ENCODE data around the gene PDCD1LG2.

PDCD1LG2 gene

GRCh38 chr9:5478206-5478605, 32.1 kb upstream of the PDCD1LG2 start:
- H3K27ac ChIP-seq (ENCODE audit: low read depth, low read length), result no peak overlapping the region
- H3K9me2 ChIP-seq (replicated peaks; ENCODE audit: control insufficient read depth, low read length), result no peaks in the 10 kb centered on the region
- no peaks in the 10 kb centered on the region for H3K36me3 ChIP-seq (ENCODE audit: control insufficient read depth, low read length)
- TF ChIP-seq CTCF (IDR thresholded peaks at IDR 0.05; ENCODE audit: low read depth, low read length, poor library complexity, severe bottlenecking) (no peak), EZH2phosphoT487 (IDR thresholded peaks at IDR 0.05; ENCODE audit: borderline replicate concordance, low read length) (no peak)
- no peaks in the 10 kb centered on the region for H3F3A ChIP-seq (ENCODE audit: control insufficient read depth, insufficient read depth)
- peaks cover 7% of the 10 kb centered on the region for H3K4me1 ChIP-seq (ENCODE audit: control insufficient read depth, low read length)
- H3K79me2 ChIP-seq (ENCODE audit: control insufficient read depth, low read length), result no peaks in the 10 kb centered on the region
- H3K27me3 ChIP-seq (ENCODE audit: control insufficient read depth, low read length), result no peaks in the 10 kb centered on the region
- no peak overlapping the region for H3K4me3 ChIP-seq (ENCODE audit: low read length)
- H3K9me3 ChIP-seq (ENCODE audit: control insufficient read depth, insufficient read depth, low read length), result no peaks in the 10 kb centered on the region
- H3K4me2 ChIP-seq (ENCODE audit: low read length), result no peak overlapping the region
- H4K20me1 ChIP-seq (ENCODE audit: control insufficient read depth, insufficient read depth, low read depth, low read length), result no peaks in the 10 kb centered on the region

DNA sequence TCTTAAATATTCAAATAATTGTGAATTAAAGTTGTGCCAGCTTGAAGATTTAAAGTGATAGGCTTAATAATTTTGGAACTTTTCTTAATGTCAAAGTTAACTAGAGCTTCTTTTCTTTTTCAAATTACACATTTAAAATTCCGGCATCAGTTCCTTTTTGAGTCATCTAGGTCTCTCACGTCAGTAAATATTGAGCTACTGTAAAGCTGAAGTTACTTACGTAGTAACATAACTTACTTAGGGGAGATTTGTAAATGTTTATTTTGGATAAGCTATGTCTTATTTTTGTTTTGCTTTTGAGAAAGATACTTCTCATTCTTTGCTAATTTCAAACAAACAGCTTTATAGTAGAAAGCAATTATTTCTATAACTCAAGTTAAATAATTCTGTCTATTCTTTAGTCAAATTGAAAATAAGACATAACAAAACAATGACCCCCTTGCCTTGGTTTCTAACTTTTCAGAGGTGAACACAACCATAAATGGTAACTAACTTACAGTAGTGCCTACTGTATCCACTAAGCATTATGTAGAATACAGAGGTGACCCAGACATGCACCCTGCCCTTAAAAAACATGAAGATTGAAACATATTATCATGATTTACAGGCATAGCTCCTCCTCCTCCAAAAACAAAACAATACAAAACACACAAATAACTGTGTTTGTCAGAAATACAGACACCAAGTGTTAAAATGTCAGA, 30.2 kb upstream of the PDCD1LG2 start:
- Histone ChIP-seq H4K20me1 (ENCODE audit: control insufficient read depth, insufficient read depth, low read depth, low read length) (no peaks in the 10 kb centered on the region), H3K4me1 (ENCODE audit: control insufficient read depth, low read length) (peaks cover 10% of the 10 kb centered on the region), H3K9me3 (ENCODE audit: control insufficient read depth, insufficient read depth, low read length) (no peaks in the 10 kb centered on the region), H3K4me2 (ENCODE audit: low read length) (no peak overlapping the region), H3F3A (ENCODE audit: control insufficient read depth, insufficient read depth) (no peaks in the 10 kb centered on the region), H3K27ac (ENCODE audit: low read depth, low read length) (no peak overlapping the region), H3K4me3 (ENCODE audit: low read length) (no peak overlapping the region), H3K9me2 (replicated peaks; ENCODE audit: control insufficient read depth, low read length) (no peaks in the 10 kb centered on the region), H3K36me3 (ENCODE audit: control insufficient read depth, low read length) (no peaks in the 10 kb centered on the region), H3K27me3 (ENCODE audit: control insufficient read depth, low read length) (no peaks in the 10 kb centered on the region), H3K79me2 (ENCODE audit: control insufficient read depth, low read length) (no peaks in the 10 kb centered on the region)
- TF ChIP-seq EZH2phosphoT487 (IDR thresholded peaks at IDR 0.05; ENCODE audit: borderline replicate concordance, low read length) (no peak), CTCF (IDR thresholded peaks at IDR 0.05; ENCODE audit: low read depth, low read length, poor library complexity, severe bottlenecking) (no peak)

GRCh38 chr9:5480919-5481318, 29.4 kb upstream of the PDCD1LG2 start:
- Histone ChIP-seq H3K4me2 (ENCODE audit: low read length) (no peak overlapping the region), H3K4me3 (ENCODE audit: low read length) (no peak overlapping the region)
- TF ChIP-seq CTCF (IDR thresholded peaks at IDR 0.05; ENCODE audit: low read depth, low read length, poor library complexity, severe bottlenecking) (no peak), EZH2phosphoT487 (IDR thresholded peaks at IDR 0.05; ENCODE audit: borderline replicate concordance, low read length) (no peak)

More at GRCh38 chr9:5480919-5481318, 29.4 kb upstream of the PDCD1LG2 start:
- no peaks in the 10 kb centered on the region for H3K27me3 ChIP-seq (ENCODE audit: control insufficient read depth, low read length)
- no peaks in the 10 kb centered on the region for H3K36me3 ChIP-seq (ENCODE audit: control insufficient read depth, low read length)
- no peaks in the 10 kb centered on the region for H3K9me3 ChIP-seq (ENCODE audit: control insufficient read depth, insufficient read depth, low read length)
- peaks cover 10% of the 10 kb centered on the region for H3K4me1 ChIP-seq (ENCODE audit: control insufficient read depth, low read length)
- H3K27ac ChIP-seq (ENCODE audit: low read depth, low read length), result no peak overlapping the region
- no peaks in the 10 kb centered on the region for H4K20me1 ChIP-seq (ENCODE audit: control insufficient read depth, insufficient read depth, low read depth, low read length)
- H3F3A ChIP-seq (ENCODE audit: control insufficient read depth, insufficient read depth), result no peaks in the 10 kb centered on the region
- no peaks in the 10 kb centered on the region for H3K79me2 ChIP-seq (ENCODE audit: control insufficient read depth, low read length)
- H3K9me2 ChIP-seq (replicated peaks; ENCODE audit: control insufficient read depth, low read length), result no peaks in the 10 kb centered on the region
